Head of caudate nucleus (tissue), 42 donors: ENCODE data around the gene KIF9.
A peak's percentile ranks its signal among the peaks of the same experiment; 100 is the strongest.
"Not testable (repeated sequence)": the region's sequence is repeated elsewhere in the genome, so short reads cannot be mapped to it uniquely, and the experiment has no call there.

ENCODE experiments used
- DNase-seq, 42 donors: peaks; one replicate each; pipeline versions ENCODE4 v3.0.0 to v3.0.0-alpha.2; 2020 to 2021; ENCODE audit warnings: mixed read lengths in 7 of 42
- intact Hi-C: fragments of 100-400 bp; cut with DNase I; formaldehyde crosslinking; loops from one replicate; pipeline ENCODE4 v1.15.0; 2022

The KIF9 gene

GRCh38 chr3:47265725-47266428 is 16.7 kb downstream of the KIF9 start:
- intact Hi-C loops: no loop called here
- DNase-seq: no peak

- intact Hi-C loops: no loop called here
- no peak for DNase-seq
These were observed 17.6 kb downstream of the KIF9 start for GRCh38 chr3:47265008-47265407.

- DNase-seq: no peak
- intact Hi-C loops: no loop called here
These were observed 21.3 kb downstream of the KIF9 start for GRCh38 chr3:47261301-47261700.

DNA sequence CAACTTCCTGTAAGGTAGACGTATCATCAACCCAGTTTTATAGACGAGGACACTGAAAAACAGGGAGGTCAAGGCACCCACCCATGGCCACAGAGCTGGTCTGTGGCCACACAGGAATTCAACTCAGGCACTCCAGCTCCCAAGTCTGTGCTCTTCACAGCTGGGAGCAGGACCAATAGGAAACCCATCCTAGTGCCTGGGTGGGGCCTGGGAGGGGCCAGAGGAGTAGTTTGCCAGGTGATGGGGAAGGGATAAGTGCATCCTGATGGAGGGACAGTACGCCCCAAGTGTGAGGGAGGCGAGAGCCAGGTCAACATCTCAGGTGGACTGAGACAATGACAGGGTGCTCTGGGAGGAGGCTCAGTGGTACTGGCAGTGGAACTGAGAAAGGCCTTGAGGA is 22.0 kb downstream of the KIF9 start:
- DNase-seq: no peak
- intact Hi-C loops: no loop called here

DNA sequence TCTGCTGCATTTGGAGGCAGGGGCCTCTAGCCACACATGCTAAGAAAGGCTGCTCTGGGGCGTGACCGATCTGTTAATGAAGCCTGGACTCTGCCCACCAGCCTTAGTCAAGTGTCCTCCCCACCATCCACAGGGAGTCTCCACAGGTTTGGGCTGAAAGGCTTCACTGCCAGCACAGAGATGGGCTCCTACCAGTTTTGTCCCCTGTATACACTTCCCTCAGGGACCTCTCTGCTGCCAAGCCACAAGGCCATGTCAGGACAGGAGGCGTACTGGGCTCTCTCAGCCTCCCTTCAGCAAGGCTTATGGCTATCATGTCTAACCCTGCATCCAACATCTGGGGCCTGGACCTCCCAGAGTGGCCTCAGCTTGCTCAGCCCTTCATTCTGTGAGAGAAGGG is 23.5 kb downstream of the KIF9 start:
- intact Hi-C loops: no loop called here
- no peak for DNase-seq

DNA sequence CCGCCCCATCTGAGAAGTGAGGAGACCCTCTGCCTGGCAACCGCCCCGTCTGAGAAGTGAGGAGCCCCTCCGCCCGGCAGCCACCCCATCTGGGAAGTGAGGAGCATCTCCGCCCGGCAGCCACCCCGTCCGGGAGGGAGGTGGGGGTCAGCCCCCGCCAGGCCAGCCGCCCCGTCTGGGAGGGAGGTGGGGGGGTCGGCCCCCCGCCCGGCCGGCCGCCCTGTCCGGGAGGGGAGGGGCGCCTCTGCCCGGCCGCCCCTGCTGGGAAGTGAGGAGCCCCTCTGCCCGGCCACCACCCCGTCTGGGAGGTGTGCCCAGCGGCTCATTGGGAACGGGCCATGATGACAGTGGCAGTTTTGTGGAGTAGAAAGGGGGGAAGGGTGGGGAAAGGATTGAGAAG is 26.3 kb downstream of the KIF9 start:
- not testable (repeated sequence) for DNase-seq

DNA sequence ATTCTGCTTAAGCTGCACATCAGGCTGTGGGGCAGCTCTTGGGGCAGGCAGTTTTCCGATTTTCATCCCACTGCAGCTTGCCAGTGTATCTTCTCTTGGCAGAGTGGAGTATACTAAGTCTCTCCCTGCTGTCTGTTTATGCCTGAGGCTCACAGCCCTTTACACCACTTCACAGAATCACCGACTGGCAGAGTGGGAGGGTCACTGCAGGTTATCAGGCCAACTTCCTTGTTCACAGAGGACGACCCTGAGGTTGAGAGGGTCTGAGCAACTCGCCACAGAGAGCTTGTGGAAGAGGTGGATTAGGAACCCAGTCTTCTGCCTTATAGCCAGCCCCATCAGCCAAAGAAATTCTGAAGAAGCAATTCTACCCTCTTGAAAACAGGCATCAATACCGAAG is 30.9 kb downstream of the KIF9 start:
- intact Hi-C loops: no loop called here
- no peak for DNase-seq

More for the DNA sequence above, 26.3 kb downstream of the KIF9 start:
- intact Hi-C loops: not testable (repeated sequence)

DNA sequence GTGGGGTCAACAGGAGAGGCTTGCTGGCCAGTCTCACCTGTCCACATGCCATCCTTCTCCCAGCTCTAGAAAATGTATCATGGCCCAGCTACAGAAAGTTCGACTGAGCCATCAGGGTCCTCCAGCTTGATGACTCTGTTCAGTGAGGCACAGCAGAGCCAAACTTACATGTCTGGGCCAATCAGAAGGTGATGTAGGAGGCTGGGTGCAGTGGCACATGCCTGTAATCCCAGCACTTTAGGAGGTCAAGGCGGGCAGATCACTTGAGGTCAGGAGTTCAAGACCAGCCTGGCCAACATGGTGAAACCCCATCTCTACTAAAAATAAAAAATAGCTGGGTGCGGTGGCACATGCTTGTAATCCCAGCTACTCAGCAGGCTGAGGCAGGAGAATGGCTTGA is 31.5 kb downstream of the KIF9 start:
- DNase-seq, intact Hi-C loops: not testable (repeated sequence)

- peak in 31 of 42 donors; percentile 7 to 72 (median 34) for DNase-seq
- intact Hi-C loops: no loop called here
These were observed 32.1 kb downstream of the KIF9 start for GRCh38 chr3:47250309-47251060.

DNA sequence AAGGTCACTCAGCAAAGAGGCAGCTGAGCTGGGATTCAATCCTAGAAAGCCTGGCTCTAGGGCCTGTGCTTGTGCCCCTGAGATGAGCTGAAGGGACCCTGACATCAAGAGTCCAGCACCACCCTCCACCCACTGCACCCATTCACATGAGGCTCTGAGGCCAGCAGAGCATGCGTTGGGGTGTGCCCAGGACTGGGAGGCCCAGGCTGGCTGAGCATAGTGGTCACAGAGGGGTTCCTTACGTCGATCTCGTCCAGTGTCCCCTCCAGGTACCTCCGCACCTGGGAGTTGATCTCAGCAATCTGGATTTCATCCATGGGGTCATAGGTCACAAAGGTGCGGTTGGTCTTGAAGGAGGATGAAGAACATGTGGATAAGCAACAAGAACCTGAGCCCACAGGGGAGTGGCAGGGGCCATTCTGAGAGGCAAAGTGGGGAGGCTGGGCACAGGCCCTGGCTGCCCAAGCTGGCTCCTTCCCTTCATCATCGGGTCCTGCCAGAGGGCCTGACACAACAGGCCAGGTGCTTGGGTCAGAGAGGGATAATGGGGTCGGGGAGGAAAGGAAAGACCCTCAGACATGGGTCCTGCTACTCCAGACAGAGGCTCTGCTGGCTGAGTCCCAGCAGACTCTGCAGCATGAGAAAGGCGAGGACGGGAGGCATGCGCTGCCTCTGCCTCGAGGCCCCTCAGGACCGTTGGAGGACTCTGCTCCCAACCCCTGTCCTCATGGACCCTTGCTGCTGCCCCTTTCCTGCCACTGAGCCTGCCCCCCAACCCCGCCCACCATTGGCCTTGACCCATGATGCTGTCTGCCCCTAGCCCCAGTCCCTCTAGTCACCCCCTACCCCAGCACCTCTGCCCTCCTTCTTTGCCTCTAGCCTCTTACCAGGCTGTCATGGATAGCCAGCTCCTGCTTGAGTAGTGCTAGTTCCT is 35.2 kb downstream of the KIF9 start:
- DNase-seq: no peak
- intact Hi-C loops: no loop called here

- DNase-seq: no peak
- intact Hi-C loops: no loop called here
These were observed 37.3 kb downstream of the KIF9 start for GRCh38 chr3:47245271-47245670.

- intact Hi-C loops: no loop called here
- DNase-seq: no peak
These were observed 38.0 kb downstream of the KIF9 start for GRCh38 chr3:47244531-47245100.

GRCh38 chr3:47243419-47244147 is 39.0 kb downstream of the KIF9 start:
- DNase-seq: no peak

GRCh38 chr3:47239929-47240328 is 42.7 kb downstream of the KIF9 start:
- intact Hi-C loops: no loop called here
- no peak for DNase-seq

More at GRCh38 chr3:47243419-47244147, 39.0 kb downstream of the KIF9 start:
- intact Hi-C loops: no loop called here

DNA sequence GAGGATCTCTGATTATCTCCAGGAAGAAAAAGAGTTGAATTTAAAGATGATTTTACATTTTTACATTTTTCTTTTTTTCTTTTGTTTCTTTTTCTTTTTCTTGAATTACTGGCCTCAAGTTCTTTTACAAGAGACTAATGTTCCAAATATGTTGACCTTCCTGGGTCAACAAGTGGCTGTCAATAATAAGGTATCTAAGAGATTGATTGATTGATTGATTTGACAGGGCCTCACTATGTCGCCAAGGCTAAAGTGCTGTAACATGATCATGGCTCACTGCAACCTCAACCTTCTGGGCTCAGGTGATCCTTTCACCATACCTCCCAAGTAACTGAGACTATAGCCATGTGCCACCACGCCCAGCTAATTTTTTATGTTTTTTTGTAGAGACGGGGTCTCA is 44.6 kb downstream of the KIF9 start:
- no peak for DNase-seq
- intact Hi-C loops: no loop called here

GRCh38 chr3:47228088-47228487 is 54.5 kb downstream of the KIF9 start:
- intact Hi-C loops: no loop called here
- DNase-seq: no peak

GRCh38 chr3:47227678-47228077 is 54.9 kb downstream of the KIF9 start:
- intact Hi-C loops: no loop called here
- DNase-seq: peak in 25 of 42 donors; percentile 10 to 56 (median 30)

DNA sequence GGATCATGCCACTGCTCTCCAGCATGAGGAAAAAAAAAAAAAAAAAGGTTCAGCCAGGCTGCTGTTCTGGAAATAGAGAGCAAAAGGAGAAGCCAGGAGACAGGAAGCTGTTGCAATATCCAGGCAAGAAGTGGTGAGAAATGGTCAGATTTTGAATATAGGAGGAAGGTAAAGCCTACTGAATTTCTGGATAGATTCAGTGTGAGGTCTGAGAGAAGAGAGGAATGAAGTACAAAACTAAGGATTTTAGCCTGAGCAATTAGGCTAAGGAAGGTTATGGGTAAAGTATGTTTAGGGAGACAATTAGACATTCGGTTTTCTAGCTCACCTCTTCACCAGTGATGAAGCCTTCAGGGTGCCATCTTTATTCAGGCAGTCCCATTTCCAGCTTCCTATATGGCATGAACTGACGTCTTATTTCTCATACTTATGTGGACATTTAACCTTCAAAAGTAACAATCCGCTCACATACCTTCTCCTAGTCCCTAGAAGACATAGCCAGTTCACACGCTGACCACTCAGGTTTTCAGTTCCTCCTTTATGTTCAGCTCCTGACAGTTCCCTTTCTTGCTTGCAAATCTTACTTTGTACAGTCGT is 57.2 kb downstream of the KIF9 start:
- intact Hi-C loops: no loop called here
- DNase-seq: no peak
